D721Med (cell line): Measurements from ENCODE around the gene ABI3BP.

Experiments used
- DNase-seq: peaks from one replicate; pipeline ENCODE4 v3.0.0; 2011; ENCODE audit warnings: low spot score; ENCODE audit not compliant: insufficient read length
- FAIRE-seq: peaks from 2 replicates; lab custom pipeline; 2011; peaks lifted over from hg19 to GRCh38; lab: Jason Lieb, UNC
- CTCF ChIP-seq: IDR thresholded peaks from 2 replicates; pipeline ENCODE4 v1.5.1; 2012; ENCODE audit warnings: mild to moderate bottlenecking, control low read depth; ENCODE audit not compliant: insufficient read depth; ENCODE audit errors: missing control alignments

Gene ABI3BP

GRCh38 chr3:100984308-100984707, 8.9 kb downstream of the ABI3BP start:
- TF ChIP-seq CTCF = no peak
- FAIRE-seq (no peak), DNase-seq (no peak)

- FAIRE-seq (no peak), DNase-seq (no peak)
- TF ChIP-seq CTCF = no peak
Observed at GRCh38 chr3:100982710-100983109, 10.5 kb downstream of the ABI3BP start.

GRCh38 chr3:100981164-100981911, 11.9 kb downstream of the ABI3BP start:
- no peak for DNase-seq
- FAIRE-seq = no peak
- no peak for TF ChIP-seq CTCF

GRCh38 chr3:100978011-100978659, 15.1 kb downstream of the ABI3BP start:
- DNase-seq = no peak
- TF ChIP-seq CTCF = no peak
- FAIRE-seq = no peak

GRCh38 chr3:100976611-100977010, 16.6 kb downstream of the ABI3BP start:
- no peak for FAIRE-seq
- DNase-seq = no peak
- no peak for TF ChIP-seq CTCF

GRCh38 chr3:100975714-100976113, 17.5 kb downstream of the ABI3BP start:
- TF ChIP-seq CTCF = no peak
- FAIRE-seq (no peak), DNase-seq (no peak)

- DNase-seq (no peak), FAIRE-seq (no peak)
- TF ChIP-seq CTCF = no peak
Observed at GRCh38 chr3:100973594-100973993, 19.6 kb downstream of the ABI3BP start.
